Coronary artery (tissue), 2 donors: ENCODE results near the gene MANBA.

Source experiments
- DNase-seq: peaks from one replicate; pipeline ENCODE4 v3.0.0-alpha.2; 2017; ENCODE audit warnings: low spot score
- H3K27ac ChIP-seq, 2 donors: fragments of 200-600 bp; sonication (generic); one replicate each; pipeline ENCODE4 v1.5.1; 2016 to 2019
- H3K4me3 ChIP-seq: fragments of 200-600 bp; sonication (generic); 2 replicates; pipeline ENCODE4 v1.5.1; 2016; ENCODE audit warnings: mild to moderate bottlenecking, moderate library complexity
- CTCF ChIP-seq: fragments of 200-600 bp; sonication (generic); IDR thresholded peaks from one replicate; pipeline ENCODE4 v1.5.1; 2019; ENCODE audit warnings: antibody characterized with exemption

MANBA gene

GRCh38 chr4:102707150-102707549 lies 53.6 kb downstream of the MANBA start:
- TF ChIP-seq CTCF = no peak
- no peak for DNase-seq
- Histone ChIP-seq H3K4me3 (no peak overlapping the region), H3K27ac (no peak overlapping the region)

- no peak overlapping the region for H3K4me3 ChIP-seq
- TF ChIP-seq CTCF = no peak
- no peak for DNase-seq
Observed at GRCh38 chr4:102705391-102705935, 55.3 kb downstream of the MANBA start.

GRCh38 chr4:102696758-102697157 lies 64.0 kb downstream of the MANBA start:
- TF ChIP-seq CTCF = no peak
- no peak overlapping the region for H3K27ac ChIP-seq
- DNase-seq = no peak
- H3K4me3 ChIP-seq = no peak overlapping the region

More at GRCh38 chr4:102705391-102705935, 55.3 kb downstream of the MANBA start:
- H3K27ac ChIP-seq = no peak overlapping the region

- no peak for DNase-seq
- Histone ChIP-seq H3K27ac (no peak overlapping the region), H3K4me3 (no peak overlapping the region)
- no peak for TF ChIP-seq CTCF
Observed at GRCh38 chr4:102694791-102695190, 66.0 kb downstream of the MANBA start.

- DNase-seq = no peak
- TF ChIP-seq CTCF = no peak
- Histone ChIP-seq H3K27ac (no peak overlapping the region), H3K4me3 (no peak overlapping the region)
Observed at GRCh38 chr4:102693861-102694260, 66.9 kb downstream of the MANBA start.

GRCh38 chr4:102693262-102693850 lies 67.4 kb downstream of the MANBA start:
- Histone ChIP-seq H3K4me3 (no peak overlapping the region), H3K27ac (no peak overlapping the region)
- TF ChIP-seq CTCF = no peak
- DNase-seq = no peak

GRCh38 chr4:102692474-102692873 lies 68.3 kb downstream of the MANBA start:
- Histone ChIP-seq H3K4me3 (no peak overlapping the region), H3K27ac (no peak overlapping the region)
- TF ChIP-seq CTCF = no peak
- DNase-seq = no peak
